HEK293 (cell line): ENCODE results near the gene ZNF26.

Source experiments
- CTCF ChIA-PET: fragments of 350-600 bp; formaldehyde crosslinking; extraction: SDS; loops from one replicate; lab custom pipeline; 2021; ENCODE audit warnings: antibody characterized with exemption; lab: Yijun Ruan, JAX
- POLR2A ChIA-PET: fragments of 300-600 bp; formaldehyde crosslinking; extraction: SDS; loops from one replicate; lab custom pipeline; 2020; ENCODE audit warnings: antibody characterized with exemption, inconsistent platforms; lab: Yijun Ruan, JAX
- H3K27ac ChIP-seq: fragments of 200-500 bp; sonication (Bioruptor generic); 2 replicates; pipeline ENCODE4 v1.5.1; 2014; ENCODE audit warnings: low read depth, low read length, control low read depth, inconsistent platforms; ENCODE audit errors: extremely low read depth
- H3K36me3 ChIP-seq, 2 experiments: fragments of 200-500 bp in 1 of 2; sonication (Bioruptor generic) in 1 of 2; 1 replicate in 1 of 2; 2 replicates in 1 of 2; pipeline ENCODE4 v1.5.1; 2014 to 2017; ENCODE audit warnings: inconsistent platforms in 2 of 2, low read length in 2 of 2; ENCODE audit not compliant: control insufficient read depth in 2 of 2, insufficient read depth in 1 of 2
- H3K4me1 ChIP-seq: fragments of 200-500 bp; sonication (Bioruptor generic); 2 replicates; pipeline ENCODE4 v1.5.1; 2014; ENCODE audit warnings: mild to moderate bottlenecking, low read length, inconsistent platforms; ENCODE audit not compliant: control insufficient read depth, insufficient read depth
- H3K4me3 ChIP-seq: 2 replicates; pipeline ENCODE4 v1.5.1; 2011; ENCODE audit warnings: low read depth, mild to moderate bottlenecking, control low read depth, low read length, moderate library complexity
- H3K9me3 ChIP-seq: fragments of 200-500 bp; sonication (Bioruptor generic); 2 replicates; pipeline ENCODE4 v1.5.1; 2014; ENCODE audit warnings: low read depth, low read length, inconsistent platforms; ENCODE audit not compliant: control insufficient read depth, insufficient read depth
- BCL6B ChIP-seq: fragments of 450-650 bp; formaldehyde crosslinking; IDR thresholded peaks from 2 replicates; pipeline ENCODE4 v1.5.1; 2017; ENCODE audit warnings: missing biosample characterization, missing genetic modification characterization
- GLI2 ChIP-seq: fragments of 450-650 bp; formaldehyde crosslinking; IDR thresholded peaks from 2 replicates; pipeline ENCODE4; 2017; ENCODE audit warnings: missing biosample characterization, missing genetic modification characterization, low read depth, borderline replicate concordance
- PATZ1 ChIP-seq: fragments of 450-650 bp; formaldehyde crosslinking; IDR thresholded peaks from 2 replicates; pipeline ENCODE4 v1.5.1; 2016; ENCODE audit warnings: missing biosample characterization, missing genetic modification characterization
- SETDB1 ChIP-seq: IDR thresholded peaks from one replicate; pipeline ENCODE4 v1.6.1; 2017; ENCODE audit warnings: mild to moderate bottlenecking, low read length, moderate library complexity, mixed read lengths; ENCODE audit not compliant: insufficient read length
- SP2 ChIP-seq: fragments of 450-650 bp; formaldehyde crosslinking; IDR thresholded peaks from 2 replicates; pipeline ENCODE4 v1.5.1; 2016; ENCODE audit warnings: missing biosample characterization, missing genetic modification characterization
- ZBTB17 ChIP-seq: fragments of 450-650 bp; formaldehyde crosslinking; IDR thresholded peaks from 2 replicates; pipeline ENCODE4 v1.5.1; 2016; ENCODE audit warnings: missing biosample characterization, missing genetic modification characterization
- ZBTB8A ChIP-seq: fragments of 450-650 bp; formaldehyde crosslinking; IDR thresholded peaks from 2 replicates; pipeline ENCODE4 v1.5.1; 2016; ENCODE audit warnings: missing biosample characterization, missing genetic modification characterization
- ZNF114 ChIP-seq: fragments of 450-650 bp; formaldehyde crosslinking; IDR thresholded peaks from 2 replicates; pipeline ENCODE4 v1.5.0; 2017; ENCODE audit warnings: missing biosample characterization, missing genetic modification characterization
- ZNF280C ChIP-seq: fragments of 450-650 bp; formaldehyde crosslinking; IDR thresholded peaks from 2 replicates; pipeline ENCODE4 v1.5.1; 2016; ENCODE audit warnings: missing biosample characterization, missing genetic modification characterization
- ZNF416 ChIP-seq: fragments of 450-650 bp; formaldehyde crosslinking; IDR thresholded peaks from 2 replicates; pipeline ENCODE4 v1.5.1; 2016; ENCODE audit warnings: missing biosample characterization, missing genetic modification characterization
- ZNF521 ChIP-seq: fragments of 450-650 bp; formaldehyde crosslinking; IDR thresholded peaks from 2 replicates; pipeline ENCODE4 v1.5.1; 2017; ENCODE audit warnings: missing biosample characterization, mild to moderate bottlenecking, missing genetic modification characterization
- ZNF624 ChIP-seq: fragments of 450-650 bp; formaldehyde crosslinking; IDR thresholded peaks from 2 replicates; pipeline ENCODE4 v1.5.1; 2017; ENCODE audit warnings: missing biosample characterization, missing genetic modification characterization
- ZNF639 ChIP-seq: fragments of 450-650 bp; formaldehyde crosslinking; IDR thresholded peaks from 2 replicates; pipeline ENCODE4 v1.5.1; 2016; ENCODE audit warnings: missing biosample characterization, missing genetic modification characterization
- ZNF645 ChIP-seq: fragments of 450-650 bp; formaldehyde crosslinking; IDR thresholded peaks from 2 replicates; pipeline ENCODE4; 2016; ENCODE audit warnings: missing biosample characterization, missing genetic modification characterization
- ZNF670 ChIP-seq: fragments of 450-650 bp; formaldehyde crosslinking; IDR thresholded peaks from 2 replicates; pipeline ENCODE4 v1.5.1; 2016; ENCODE audit warnings: missing biosample characterization, missing genetic modification characterization, low read depth
- ZNF785 ChIP-seq: fragments of 450-650 bp; formaldehyde crosslinking; IDR thresholded peaks from 2 replicates; pipeline ENCODE4 v1.5.1; 2016; ENCODE audit warnings: missing biosample characterization, missing genetic modification characterization

ZNF26 gene

GRCh38 chr12:133061954-133062353 lies 75.8 kb downstream of the ZNF26 start:
- CTCF ChIA-PET: interaction anchor here (0.5 kb wide), 1 partner anchor 62 kb away, joined by 3 read pairs; no protein-coding TSS in a partner anchor
- Histone ChIP-seq H3K4me1 (no peaks in the 10 kb centered on the region), H3K9me3 (no peaks in the 10 kb centered on the region; the same call in 1 of the 2 replicates), H3K4me3 (no peak overlapping the region)
- TF ChIP-seq ZNF639 (tag by site-specific recombination) (no peak), ZNF785 (tag by site-specific recombination) (no peak), ZNF521 (no peak), SETDB1 (peak; percentile 84), ZNF416 (tag by site-specific recombination) (no peak)
- TF ChIP-seq, all 188 proteins: peak for 1
- Histone ChIP-seq H3K36me3 (peaks cover 0 to 8% of the 10 kb centered on the region in 2 experiments; a peak in 1 of 3 replicates), H3K27ac (no peak overlapping the region)
- POLR2A ChIA-PET: no interaction called here

- CTCF ChIA-PET: no interaction called here
- TF ChIP-seq ZNF280C (tag by site-specific recombination): no peak
- no peak for TF ChIP-seq ZBTB8A (tag by site-specific recombination)
- no peak for TF ChIP-seq GLI2 (tag by site-specific recombination)
- TF ChIP-seq ZNF624 (tag by site-specific recombination): no peak
- TF ChIP-seq SP2: no peak
- TF ChIP-seq ZNF645: no peak
- TF ChIP-seq PATZ1: no peak
- no peak for TF ChIP-seq ZBTB17 (tag by site-specific recombination)
- TF ChIP-seq BCL6B (tag by site-specific recombination): no peak
- no peak for TF ChIP-seq ZNF114 (tag by site-specific recombination)
- no peak for TF ChIP-seq ZNF670
- no peak overlapping the region for H3K27ac ChIP-seq
- no peaks in the 10 kb centered on the region for H3K36me3 ChIP-seq
- H3K4me3 ChIP-seq: no peak overlapping the region
- POLR2A ChIA-PET: no interaction called here
- H3K9me3 ChIP-seq: no peaks in the 10 kb centered on the region; the same call in 1 of the 2 replicates
- no peaks in the 10 kb centered on the region for H3K4me1 ChIP-seq
These were observed 77.4 kb downstream of the ZNF26 start for GRCh38 chr12:133063556-133063955.
